ENCODE results near the gene SNX25. TPM values are rescaled to one million over a fixed set of nuclear protein-coding genes. Genes with fewer than 3 reads are reported as not detected.

Gene SNX25
- total RNA-seq (10 to 100 TPM; 22.7 to 40.5 (median 38.4) TPM), polyA plus RNA-seq (1 to 10 TPM; 2.5 to 7.7 (median 4.8) TPM)

GRCh38 chr4:185209031-185209851, at the start of gene SNX25:
SNX25 (plus strand) TSS chr4:185209598; CDS start chr4:185209827, 229 bp downstream.
- H3K27me3 ChIP-seq, result no peaks in the 10 kb centered on the region
- peak; percentile 92 for DNase-seq
- WGBS, 2 donors, result 1% methylated on average over 72 of the region's 72 CpGs
- H3K36me3 ChIP-seq, result no peaks in the 10 kb centered on the region
- TF ChIP-seq POLR2A (IDR thresholded peaks at IDR 0.05) (no peak), EP300 (IDR thresholded peaks at IDR 0.05) (no peak), POLR2AphosphoS5 (IDR thresholded peaks at IDR 0.05) (peak; percentile 83 to 92 (median 88))
- H3K4me1 ChIP-seq, result peaks cover 0 to 43% (median 28%) of the 10 kb centered on the region in 4 donors
- H3K27ac ChIP-seq, result peak within 1 kb of the TSS; percentile 86 to 98 (median 90)
- no peaks in the 10 kb centered on the region for H3K9me3 ChIP-seq
- H3K4me3 ChIP-seq, result peak within 1 kb of the TSS; percentile 45 to 90 (median 89)
- intact Hi-C loops (cut with DNase I), result loop anchor here (2.0 to 10.0 kb wide), 5 partner anchors 136 to 826 kb away; partner anchors contain the start of gene ACSL1

- H3K27me3 ChIP-seq, result no peaks in the 10 kb centered on the region
- H3K4me3 ChIP-seq, result no peak overlapping the region
- peaks cover 3 to 27% (median 10%) of the 10 kb centered on the region in 4 donors for H3K36me3 ChIP-seq
- H3K9me3 ChIP-seq, result no peaks in the 10 kb centered on the region
- intact Hi-C loops (cut with DNase I), result no loop called here
- 48 to 76% methylated on average over 2 of the region's 2 CpGs for WGBS, 2 donors
- no peak for TF ChIP-seq POLR2AphosphoS5 (IDR thresholded peaks at IDR 0.05)
- no peak for TF ChIP-seq EP300 (IDR thresholded peaks at IDR 0.05)
- TF ChIP-seq POLR2A (IDR thresholded peaks at IDR 0.05), result no peak
- no peak for TF ChIP-seq CTCF (IDR thresholded peaks at IDR 0.05)
- no peaks in the 10 kb centered on the region for H3K4me1 ChIP-seq
- H3K27ac ChIP-seq, result no peak overlapping the region
- no peak for DNase-seq
Measured at GRCh38 chr4:185165605-185166063, 43.8 kb upstream of the SNX25 start.

GRCh38 chr4:185167234-185167633, 42.2 kb upstream of the SNX25 start:
- TF ChIP-seq POLR2A (IDR thresholded peaks at IDR 0.05) (no peak), EP300 (IDR thresholded peaks at IDR 0.05) (no peak), CTCF (IDR thresholded peaks at IDR 0.05) (no peak), POLR2AphosphoS5 (IDR thresholded peaks at IDR 0.05) (no peak)
- intact Hi-C loops (cut with DNase I), result no loop called here
- WGBS, 2 donors, result 89 to 95% methylated on average over 9 of the region's 9 CpGs
- Histone ChIP-seq H3K27ac (no peak overlapping the region), H3K27me3 (no peaks in the 10 kb centered on the region), H3K4me1 (peaks cover 0 to 2% (median 1%) of the 10 kb centered on the region in 4 donors), H3K9me3 (no peaks in the 10 kb centered on the region), H3K36me3 (peaks cover 3 to 14% (median 4%) of the 10 kb centered on the region in 4 donors), H3K4me3 (no peak overlapping the region)
- DNase-seq, result no peak

- Histone ChIP-seq H3K36me3 (peaks cover 0 to 6% (median 0%) of the 10 kb centered on the region in 4 donors), H3K27ac (no peak overlapping the region), H3K27me3 (no peaks in the 10 kb centered on the region), H3K9me3 (no peaks in the 10 kb centered on the region), H3K4me1 (peaks cover 0 to 11% (median 5%) of the 10 kb centered on the region in 4 donors), H3K4me3 (no peak overlapping the region)
- 88 to 94% methylated on average over 2 of the region's 2 CpGs for WGBS, 2 donors
- TF ChIP-seq POLR2A (IDR thresholded peaks at IDR 0.05) (no peak), CTCF (IDR thresholded peaks at IDR 0.05) (no peak), POLR2AphosphoS5 (IDR thresholded peaks at IDR 0.05) (no peak)
- intact Hi-C loops (cut with DNase I), result no loop called here
- DNase-seq, result no peak
Measured at GRCh38 chr4:185171373-185172071, 37.9 kb upstream of the SNX25 start.

GRCh38 chr4:185179488-185179887, 29.9 kb upstream of the SNX25 start:
- peaks cover 0 to 14% (median 5%) of the 10 kb centered on the region in 4 donors for H3K4me1 ChIP-seq
- H3K27me3 ChIP-seq, result no peaks in the 10 kb centered on the region
- H3K27ac ChIP-seq, result no peak overlapping the region
- DNase-seq, result no peak
- 83 to 86% methylated on average over 3 of the region's 3 CpGs for WGBS, 2 donors
- peaks cover 0 to 6% (median 0%) of the 10 kb centered on the region in 4 donors for H3K36me3 ChIP-seq
- TF ChIP-seq POLR2A (IDR thresholded peaks at IDR 0.05) (no peak), EP300 (IDR thresholded peaks at IDR 0.05) (no peak), CTCF (IDR thresholded peaks at IDR 0.05) (no peak)
- H3K9me3 ChIP-seq, result no peaks in the 10 kb centered on the region
- intact Hi-C loops (cut with DNase I), result no loop called here
- H3K4me3 ChIP-seq, result no peak overlapping the region
